Measurements from ENCODE around the gene GLYR1. TPM values are rescaled to one million over a fixed set of nuclear protein-coding genes. Genes with fewer than 3 reads are reported as not detected.

Gene GLYR1
- total and polyA plus RNA-seq, 7 donors, result 28.6 to 74.1 (median 60.3) TPM

DNA sequence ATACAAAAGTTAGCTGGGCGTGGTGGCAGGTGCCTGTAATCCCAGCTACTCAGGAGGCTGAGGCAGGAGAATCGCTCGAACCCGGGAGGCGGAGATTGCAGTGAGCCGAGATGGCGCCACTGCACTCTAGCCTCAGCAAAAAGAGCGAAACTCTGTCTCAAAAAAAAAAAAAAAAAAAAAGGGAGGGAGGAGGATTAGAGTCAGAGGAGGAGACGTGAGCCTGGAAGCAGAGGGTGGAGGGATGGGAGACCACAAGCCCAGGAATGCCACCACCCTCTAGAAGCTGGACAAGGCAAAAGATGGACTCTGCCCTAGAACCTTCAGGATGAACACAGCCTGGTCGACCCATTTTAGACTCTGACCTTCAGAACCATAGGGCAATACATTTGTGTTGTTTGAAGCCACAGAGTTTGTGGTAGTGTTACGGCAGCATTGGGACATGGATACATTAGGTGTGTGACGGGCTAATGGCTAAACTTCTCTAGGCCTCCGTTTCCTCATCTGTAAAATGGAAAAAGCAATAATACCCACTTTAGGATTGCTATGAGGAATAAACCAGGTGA, 54.1 kb downstream of the GLYR1 start:
- TF ChIP-seq, protein P1, sequence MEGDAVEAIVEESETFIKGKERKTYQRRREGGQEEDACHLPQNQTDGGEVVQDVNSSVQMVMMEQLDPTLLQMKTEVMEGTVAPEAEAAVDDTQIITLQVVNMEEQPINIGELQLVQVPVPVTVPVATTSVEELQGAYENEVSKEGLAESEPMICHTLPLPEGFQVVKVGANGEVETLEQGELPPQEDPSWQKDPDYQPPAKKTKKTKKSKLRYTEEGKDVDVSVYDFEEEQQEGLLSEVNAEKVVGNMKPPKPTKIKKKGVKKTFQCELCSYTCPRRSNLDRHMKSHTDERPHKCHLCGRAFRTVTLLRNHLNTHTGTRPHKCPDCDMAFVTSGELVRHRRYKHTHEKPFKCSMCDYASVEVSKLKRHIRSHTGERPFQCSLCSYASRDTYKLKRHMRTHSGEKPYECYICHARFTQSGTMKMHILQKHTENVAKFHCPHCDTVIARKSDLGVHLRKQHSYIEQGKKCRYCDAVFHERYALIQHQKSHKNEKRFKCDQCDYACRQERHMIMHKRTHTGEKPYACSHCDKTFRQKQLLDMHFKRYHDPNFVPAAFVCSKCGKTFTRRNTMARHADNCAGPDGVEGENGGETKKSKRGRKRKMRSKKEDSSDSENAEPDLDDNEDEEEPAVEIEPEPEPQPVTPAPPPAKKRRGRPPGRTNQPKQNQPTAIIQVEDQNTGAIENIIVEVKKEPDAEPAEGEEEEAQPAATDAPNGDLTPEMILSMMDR (IDR thresholded peaks at IDR 0.05), result no peak
- H3K27me3 ChIP-seq (ENCODE audit: insufficient read depth in 3 of 3, low read length in 2 of 3), result no peaks in the 10 kb centered on the region
- intact Hi-C loops (cut with DNase I), result no loop called here
- H3K4me1 ChIP-seq, result no peaks in the 10 kb centered on the region
- peaks cover 0 to 13% of the 10 kb centered on the region in 2 donors for H3K36me3 ChIP-seq (ENCODE audit: insufficient read depth in 1 of 2, low read depth in 1 of 2)
- H3K4me3 ChIP-seq, result no peak overlapping the region
- 62 to 67% (median 67%) methylated on average over 13 of the region's 13 CpGs for WGBS, 3 donors
- DNase-seq (no peak), ATAC-seq (no peak)
- no peaks in the 10 kb centered on the region for H3K9me3 ChIP-seq
- no peak overlapping the region for H3K27ac ChIP-seq

DNA sequence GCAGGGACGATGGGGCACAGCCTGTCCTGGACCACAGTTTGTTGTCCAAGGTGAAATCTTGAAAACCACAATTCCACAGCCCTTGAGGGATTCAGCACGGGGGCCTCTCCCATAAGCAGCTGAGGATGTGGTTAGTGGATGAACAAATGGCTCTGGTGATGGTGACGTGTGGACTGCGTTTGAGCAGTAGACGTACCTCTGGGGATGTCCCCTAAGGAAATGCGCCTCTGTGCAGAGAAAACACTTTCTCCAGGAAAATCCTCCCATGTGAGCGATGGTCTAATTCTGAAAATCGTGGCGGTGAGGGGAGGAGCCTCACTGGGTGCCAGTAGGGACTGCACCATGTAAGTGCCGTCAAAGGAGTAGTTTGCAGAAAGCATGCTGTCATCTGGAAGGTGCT, 56.2 kb downstream of the GLYR1 start:
- DNase-seq (no peak), ATAC-seq (no peak)
- no peak overlapping the region for H3K27ac ChIP-seq
- no peaks in the 10 kb centered on the region for H3K36me3 ChIP-seq (ENCODE audit: insufficient read depth in 1 of 2, low read depth in 1 of 2)
- H3K27me3 ChIP-seq (ENCODE audit: insufficient read depth in 3 of 3, low read length in 2 of 3), result no peaks in the 10 kb centered on the region
- H3K4me3 ChIP-seq, result no peak overlapping the region
- TF ChIP-seq, protein P1 (IDR thresholded peaks at IDR 0.05), result no peak
- H3K9me3 ChIP-seq, result no peaks in the 10 kb centered on the region
- 60 to 62% (median 61%) methylated on average over 10 of the region's 10 CpGs for WGBS, 3 donors
- intact Hi-C loops (cut with DNase I), result no loop called here
- H3K4me1 ChIP-seq, result no peaks in the 10 kb centered on the region

DNA sequence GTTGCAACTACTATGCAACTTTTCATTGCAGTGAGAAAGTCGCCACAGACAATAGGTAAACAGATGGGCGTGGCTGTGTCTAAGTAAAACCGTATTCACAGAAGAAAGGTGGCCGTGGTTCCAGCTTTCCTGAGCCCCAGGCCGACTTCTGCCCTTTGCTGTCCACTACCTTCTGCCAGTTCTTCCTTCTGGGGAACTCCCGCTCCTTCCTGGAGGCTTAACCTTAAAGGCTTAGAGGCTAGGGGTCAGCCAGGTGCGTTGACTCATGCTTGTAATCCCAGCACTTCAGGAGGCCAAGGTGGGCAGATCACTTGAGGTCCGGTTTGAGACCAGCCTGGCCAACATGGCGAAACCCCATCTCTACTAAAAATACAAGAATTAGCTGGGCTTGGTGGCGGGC, 56.8 kb downstream of the GLYR1 start:
- DNase-seq, result no peak
- intact Hi-C loops (cut with DNase I), result no loop called here
- 76 to 82% (median 80%) methylated on average over 10 of the region's 10 CpGs for WGBS, 3 donors
- H3K4me1 ChIP-seq, result no peaks in the 10 kb centered on the region
- no peak overlapping the region for H3K4me3 ChIP-seq
- TF ChIP-seq, protein P1 (IDR thresholded peaks at IDR 0.05), result no peak
- no peaks in the 10 kb centered on the region for H3K9me3 ChIP-seq
- ATAC-seq, result no peak
- no peak overlapping the region for H3K27ac ChIP-seq
- H3K36me3 ChIP-seq (ENCODE audit: insufficient read depth in 1 of 2, low read depth in 1 of 2), result no peaks in the 10 kb centered on the region
- no peaks in the 10 kb centered on the region for H3K27me3 ChIP-seq (ENCODE audit: insufficient read depth in 3 of 3, low read length in 2 of 3)

DNA sequence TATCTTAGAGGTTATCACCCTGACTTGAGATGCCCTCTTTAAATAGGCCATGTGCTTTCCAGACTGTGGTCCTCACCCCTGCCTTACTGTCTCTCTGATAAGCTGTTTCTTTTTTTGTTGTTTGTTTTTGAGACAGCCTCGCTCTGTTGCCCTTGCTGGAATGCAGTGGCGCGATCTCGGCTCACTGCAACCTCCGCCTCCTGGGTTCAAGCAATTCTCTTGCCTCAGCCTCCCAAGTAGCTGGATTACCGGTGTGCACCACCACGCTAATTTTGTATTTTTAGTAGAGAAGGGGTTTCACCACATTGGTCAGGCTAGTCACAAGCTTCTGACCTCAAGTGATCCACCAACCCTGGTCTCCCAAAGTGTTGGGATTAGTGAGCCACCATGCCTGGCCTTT, 58.2 kb downstream of the GLYR1 start:
- DNase-seq (no peak), ATAC-seq (no peak)
- Histone ChIP-seq H3K9me3 (no peaks in the 10 kb centered on the region), H3K36me3 (ENCODE audit: insufficient read depth in 1 of 2, low read depth in 1 of 2) (no peaks in the 10 kb centered on the region), H3K27me3 (ENCODE audit: insufficient read depth in 3 of 3, low read length in 2 of 3) (no peaks in the 10 kb centered on the region), H3K27ac (no peak overlapping the region), H3K4me3 (no peak overlapping the region), H3K4me1 (no peaks in the 10 kb centered on the region)
- TF ChIP-seq, protein P1 (IDR thresholded peaks at IDR 0.05), result no peak
- intact Hi-C loops (cut with DNase I), result no loop called here
- 90 to 92% (median 91%) methylated on average over 7 of the region's 7 CpGs for WGBS, 3 donors

DNA sequence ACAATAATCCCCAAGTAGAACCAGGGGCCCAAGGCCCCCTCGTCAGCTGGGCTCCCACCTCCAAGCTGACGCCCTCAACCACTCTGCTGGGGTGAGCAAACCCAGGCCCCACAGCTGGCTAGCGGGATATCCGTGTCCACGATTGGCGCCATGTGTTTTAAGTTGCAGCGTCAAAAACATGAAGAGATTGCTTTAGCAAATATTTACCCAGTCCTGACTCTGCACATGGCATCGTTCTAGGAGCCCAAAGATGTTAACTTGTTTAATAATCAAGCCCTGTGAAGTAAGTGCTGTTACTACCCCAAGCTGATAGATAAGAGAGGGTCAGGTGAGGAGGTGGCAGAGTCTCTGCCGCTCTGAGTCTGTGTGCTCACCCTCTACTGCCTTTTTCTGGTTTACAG, 58.6 kb downstream of the GLYR1 start:
- H3K9me3 ChIP-seq, result no peaks in the 10 kb centered on the region
- H3K36me3 ChIP-seq (ENCODE audit: insufficient read depth in 1 of 2, low read depth in 1 of 2), result no peaks in the 10 kb centered on the region
- intact Hi-C loops (cut with DNase I), result no loop called here
- no peak for ATAC-seq
- TF ChIP-seq, protein P1 (IDR thresholded peaks at IDR 0.05), result no peak
- no peaks in the 10 kb centered on the region for H3K27me3 ChIP-seq (ENCODE audit: insufficient read depth in 3 of 3, low read length in 2 of 3)
- H3K4me1 ChIP-seq, result no peaks in the 10 kb centered on the region
- WGBS, 3 donors, result 57 to 70% (median 58%) methylated on average over 9 of the region's 9 CpGs
- no peak overlapping the region for H3K4me3 ChIP-seq
- DNase-seq, result no peak
- no peak overlapping the region for H3K27ac ChIP-seq

Measured in psoas muscle (tissue), 8 donors.